HepG2 (cell line): Measurements from ENCODE around the gene AKIRIN1. TPM values are rescaled to one million over a fixed set of nuclear protein-coding genes. Genes with fewer than 3 reads are reported as not detected.

Experiments used
- ARID2 ChIP-seq: sonication (generic); formaldehyde crosslinking; IDR thresholded peaks from 2 replicates; pipeline ENCODE4 v1.8.1; 2022; ENCODE audit warnings: mild to moderate bottlenecking, missing genetic modification reagents, borderline replicate concordance
- ARNT ChIP-seq: fragments of 450-650 bp; IDR thresholded peaks from 2 replicates; pipeline ENCODE4 v1.6.1; 2017
- ATF5 ChIP-seq: sonication (generic); formaldehyde crosslinking; IDR thresholded peaks from 2 replicates; pipeline ENCODE4 v1.4.0; 2020; ENCODE audit warnings: mild to moderate bottlenecking, low read depth, missing genetic modification reagents
- CC2D1A ChIP-seq: sonication (generic); formaldehyde crosslinking; IDR thresholded peaks from 2 replicates; pipeline ENCODE4 v1.8.1; 2023; ENCODE audit warnings: mild to moderate bottlenecking, missing genetic modification reagents
- CEBPG ChIP-seq: IDR thresholded peaks from 2 replicates; pipeline ENCODE4 v1.6.1; 2016
- CSRNP1 ChIP-seq: sonication (generic); formaldehyde crosslinking; IDR thresholded peaks from 2 replicates; pipeline ENCODE4 v1.8.1; 2023; ENCODE audit warnings: mild to moderate bottlenecking, missing genetic modification reagents
- ESRRA ChIP-seq: sonication (generic); formaldehyde crosslinking; IDR thresholded peaks from 2 replicates; pipeline ENCODE4 v1.5.1; 2020; ENCODE audit warnings: mild to moderate bottlenecking, low read depth, missing genetic modification reagents
- GTF3A ChIP-seq: sonication (generic); formaldehyde crosslinking; conservative IDR thresholded peaks from 2 replicates; pipeline ENCODE4 v1.4.0; 2020; ENCODE audit warnings: mild to moderate bottlenecking, missing genetic modification reagents
- HIC2 ChIP-seq: sonication (generic); formaldehyde crosslinking; IDR thresholded peaks from 2 replicates; pipeline ENCODE4 v1.9.0; 2022; ENCODE audit warnings: low read depth, missing genetic modification reagents
- IRF2 ChIP-seq: IDR thresholded peaks from 2 replicates; pipeline ENCODE4 v1.6.1; 2018; ENCODE audit warnings: missing genetic modification reagents, missing compliant biosample characterization
- KDM5B ChIP-seq: sonication (generic); formaldehyde crosslinking; IDR thresholded peaks from 2 replicates; pipeline ENCODE4 v1.4.0; 2020; ENCODE audit warnings: missing genetic modification reagents, mild to moderate bottlenecking, borderline replicate concordance
- KLF6 ChIP-seq: IDR thresholded peaks from 2 replicates; pipeline ENCODE4 v1.8.0; 2016; ENCODE audit warnings: missing biosample characterization, missing genetic modification reagents
- POGK ChIP-seq: sonication (generic); formaldehyde crosslinking; conservative IDR thresholded peaks from 2 replicates; pipeline ENCODE4 v1.8.0; 2022; ENCODE audit warnings: mild to moderate bottlenecking, moderate library complexity, missing genetic modification reagents
- RBFOX2 ChIP-seq: fragments of 200-400 bp; formaldehyde crosslinking; IDR thresholded peaks from 2 replicates; pipeline ENCODE4 v1.6.1; 2017; ENCODE audit warnings: low read depth, mild to moderate bottlenecking, low read length
- SKI ChIP-seq: fragments of 450-650 bp; IDR thresholded peaks from one replicate; pipeline ENCODE4 v1.6.1; 2018; ENCODE audit warnings: mild to moderate bottlenecking; ENCODE audit not compliant: partially characterized antibody
- SMAD1 ChIP-seq: sonication (generic); formaldehyde crosslinking; IDR thresholded peaks from 2 replicates; pipeline ENCODE4 v1.4.0; 2020; ENCODE audit warnings: missing genetic modification reagents, low read depth, mild to moderate bottlenecking, borderline replicate concordance
- SNAPC2 ChIP-seq: sonication (generic); formaldehyde crosslinking; IDR thresholded peaks from 2 replicates; pipeline ENCODE4 v1.8.1; 2022; ENCODE audit warnings: mild to moderate bottlenecking, missing genetic modification reagents
- SUZ12 ChIP-seq: fragments of 150-350 bp; IDR thresholded peaks from 2 replicates; pipeline ENCODE4 v1.6.1; 2014; ENCODE audit warnings: low read depth, low read length
- ZBTB43 ChIP-seq: sonication (generic); formaldehyde crosslinking; conservative IDR thresholded peaks from 2 replicates; pipeline ENCODE4 v1.4.0; 2020; ENCODE audit warnings: missing genetic modification reagents
- ZC3H4 ChIP-seq: sonication (generic); formaldehyde crosslinking; IDR thresholded peaks from 2 replicates; pipeline ENCODE4 v1.4.0; 2020; ENCODE audit warnings: missing genetic modification reagents, borderline replicate concordance
- ZNF34 ChIP-seq: sonication (generic); formaldehyde crosslinking; IDR thresholded peaks from 2 replicates; pipeline ENCODE4 v1.4.0; 2020; ENCODE audit warnings: mild to moderate bottlenecking, missing genetic modification reagents, borderline replicate concordance
- ZNF773 ChIP-seq: sonication (generic); formaldehyde crosslinking; IDR thresholded peaks from 2 replicates; pipeline ENCODE4 v1.4.0; 2020; ENCODE audit warnings: missing genetic modification reagents, borderline replicate concordance
- polyA plus RNA-seq, 8 experiments: library from polyadenylated mRNA; depleted of rRNA in 3 of 8; stranded (reverse) in 7 of 8; unstranded in 1 of 8; fragments of >200 nt; fragmentation: Illumina TruSeq in 4 of 8; extraction: Trizol in 4 of 8; gene quantifications; 2 replicates each; pipeline versions ENCODE4 v1.2.1 to v1.2.3, GENCODE V29; 2011 to 2016; ENCODE audit warnings: low read depth in 4 of 8, missing spikeins in 1 of 8, mixed read lengths in 1 of 8; ENCODE audit not compliant: insufficient read depth in 1 of 8
- total RNA-seq, 5 experiments: library from RNA; depleted of rRNA; stranded (reverse); fragments of >200 nt; fragmentation: Illumina TruSeq; extraction: Trizol; gene quantifications; 2 replicates each; pipeline ENCODE4 v1.2.3, GENCODE V29; 2016; ENCODE audit warnings: low read depth in 1 of 5

Gene AKIRIN1
- total and polyA plus RNA-seq, 2 of the 13 experiments (the other 11 are each of a cell fraction or from before 2014, with no cell fraction given), result 123 to 157 TPM

GRCh38 chr1:39026051-39026865 lies 35.2 kb downstream of the AKIRIN1 start, which contains the start of gene NDUFS5 (continued):
- peak; percentile 75 for TF ChIP-seq RBFOX2
- 0 out of 2 replicates have a peak, but pooled peaks have one; percentile 33 for TF ChIP-seq POGK (CRISPR knock-in tag)
- no peak; the same call in 1 of the 2 replicates for TF ChIP-seq ESRRA (CRISPR knock-in tag)
- no peak for TF ChIP-seq ZNF34 (CRISPR knock-in tag)
- 0 out of 2 replicates have a peak, but pooled peaks have one; percentile 21 for TF ChIP-seq ZNF773
- TF ChIP-seq KLF6, result no peak
- peak; percentile 10; the same call in 1 of the 2 replicates for TF ChIP-seq CEBPG (CRISPR knock-in tag)
- 0 out of 2 replicates have a peak, but pooled peaks have one; percentile 14 for TF ChIP-seq ATF5
- no peak for TF ChIP-seq SUZ12
- TF ChIP-seq GTF3A, result no peak
- TF ChIP-seq HIC2 (CRISPR knock-in tag), result peak; percentile 51; the same call in 1 of the 2 replicates
- TF ChIP-seq SKI, result peak; percentile 9
- no peak for TF ChIP-seq ZC3H4 (CRISPR knock-in tag)
- peak; percentile 59; the same call in 1 of the 2 replicates for TF ChIP-seq ZBTB43 (CRISPR knock-in tag)
- peak; percentile 46 for TF ChIP-seq IRF2
- no peak for TF ChIP-seq SMAD1 (CRISPR knock-in tag)
- TF ChIP-seq CSRNP1, result peak; percentile 86
- TF ChIP-seq ARNT, result no peak
- TF ChIP-seq CC2D1A, result no peak
- TF ChIP-seq ARID2, result no peak; the same call in none of the 2 replicates
- peak; percentile 78; the same call in 1 of the 2 replicates for TF ChIP-seq KDM5B (CRISPR knock-in tag)
- 0 out of 2 replicates have a peak, but pooled peaks have one; percentile 80 for TF ChIP-seq SNAPC2 (CRISPR knock-in tag)
